H1 (cell line): Measurements from ENCODE around the gene DRAM2. TPM values are rescaled to one million over a fixed set of nuclear protein-coding genes. Genes with fewer than 3 reads are reported as not detected.

Experiments used
- CTCF ChIA-PET: fragments of 300-600 bp; sonication (Branson Sonifier 250); formaldehyde crosslinking; loops from one replicate; lab custom pipeline; 2021; ENCODE audit not compliant: partially characterized antibody; lab: Charles Lee
- POLR2A ChIA-PET: fragments of 300-600 bp; sonication (Branson Sonifier 250); formaldehyde crosslinking; loops from one replicate; lab custom pipeline; 2021; ENCODE audit warnings: inconsistent platforms; ENCODE audit not compliant: partially characterized antibody; lab: Charles Lee
- DNase-seq, 2 experiments: peaks; one replicate each; pipeline versions ENCODE4 v3.0.0 to v3.0.0-alpha.2; 2010 to 2022; ENCODE audit warnings: low spot score in 2 of 2, low read depth in 1 of 2, mixed read lengths in 1 of 2
- FAIRE-seq: peaks from 2 replicates; lab custom pipeline; 2011; peaks lifted over from hg19 to GRCh38; lab: Jason Lieb, UNC
- H2AFZ ChIP-seq: 2 replicates; pipeline ENCODE4 v1.8.1; 2012; ENCODE audit warnings: low read length, inconsistent platforms
- H2AK5ac ChIP-seq: 2 replicates; pipeline ENCODE4 v1.6.1; 2013; ENCODE audit warnings: low read depth, low read length
- H2BK120ac ChIP-seq: replicated peaks from 2 replicates; pipeline ENCODE3; 2013; ENCODE audit warnings: low read depth, low read length, inconsistent platforms
- H2BK12ac ChIP-seq: 2 replicates; pipeline ENCODE4 v1.6.1; 2013; ENCODE audit warnings: low read depth, low read length
- H2BK15ac ChIP-seq: 2 replicates; pipeline ENCODE4 v1.6.1; 2013; ENCODE audit warnings: low read length
- H2BK20ac ChIP-seq: 2 replicates; pipeline ENCODE4 v1.6.1; 2013; ENCODE audit warnings: low read length
- H2BK5ac ChIP-seq: 2 replicates; pipeline ENCODE4 v1.6.1; 2013; ENCODE audit warnings: low read depth, low read length
- H3K14ac ChIP-seq: 2 replicates; pipeline ENCODE4 v1.6.1; 2013; ENCODE audit warnings: inconsistent platforms; ENCODE audit not compliant: insufficient read length
- H3K18ac ChIP-seq: 2 replicates; pipeline ENCODE4 v1.6.1; 2013; ENCODE audit warnings: low read length; ENCODE audit errors: extremely low read depth
- H3K23ac ChIP-seq: 2 replicates; pipeline ENCODE4 v1.6.1; 2013; ENCODE audit warnings: inconsistent platforms; ENCODE audit not compliant: insufficient read length
- H3K23me2 ChIP-seq: 2 replicates; pipeline ENCODE4 v1.6.1; 2013; ENCODE audit warnings: low read depth, low read length
- H3K27ac ChIP-seq: 2 replicates; pipeline ENCODE4 v1.6.1; 2011; ENCODE audit warnings: low read depth, low read length, inconsistent platforms
- H3K27me3 ChIP-seq, 4 experiments: replicated peaks in 1 of 4; 1 replicate in 1 of 4; 2 replicates in 3 of 4; pipeline versions ENCODE4 v1.6.1 to v1.8.1; 2011 to 2013; ENCODE audit warnings: low read length in 3 of 4, mild to moderate bottlenecking in 3 of 4, inconsistent platforms in 2 of 4, mixed read lengths in 2 of 4, moderate library complexity in 1 of 4; ENCODE audit not compliant: control insufficient read depth in 3 of 4, insufficient read depth in 3 of 4; ENCODE audit errors: extremely low read depth in 1 of 4
- H3K36me3 ChIP-seq, 4 experiments: 2 replicates each; pipeline versions ENCODE4 v1.6.1 to v1.8.1; 2011 to 2013; ENCODE audit warnings: mild to moderate bottlenecking in 4 of 4, low read length in 3 of 4, moderate library complexity in 2 of 4, control low read depth in 1 of 4, inconsistent platforms in 1 of 4; ENCODE audit not compliant: insufficient read depth in 4 of 4, control insufficient read depth in 2 of 4
- H3K4ac ChIP-seq: replicated peaks from 2 replicates; pipeline ENCODE3; 2013; ENCODE audit warnings: low read length, low read depth, mixed read lengths, inconsistent platforms; ENCODE audit not compliant: insufficient read length
- H3K4me1 ChIP-seq, 4 experiments: replicated peaks in 1 of 4; 1 replicate in 1 of 4; 2 replicates in 3 of 4; pipeline versions ENCODE4 v1.6.1 to v1.8.1; 2011 to 2013; ENCODE audit warnings: low read length in 3 of 4, inconsistent platforms in 2 of 4, mixed read lengths in 1 of 4; ENCODE audit not compliant: insufficient read depth in 4 of 4, control insufficient read depth in 3 of 4
- H3K4me2 ChIP-seq, 2 experiments: 2 replicates each; pipeline versions ENCODE4 v1.6.1 to v1.8.1; 2011 to 2013; ENCODE audit warnings: low read depth in 2 of 2, low read length in 2 of 2, control low read depth in 1 of 2, inconsistent platforms in 1 of 2, mild to moderate bottlenecking in 1 of 2; ENCODE audit not compliant: insufficient read depth in 1 of 2
- H3K4me3 ChIP-seq, 4 experiments: fragments of 200-600, 300-600 bp in 1 of 4; sonication (generic), shearing (Covaris generic), sonication (Bioruptor Twin) in 1 of 4; 2 replicates each; pipeline versions ENCODE4 v1.5.1 to v1.8.1; 2011 to 2016; ENCODE audit warnings: low read length in 4 of 4, low read depth in 3 of 4, control low read depth in 2 of 4, inconsistent platforms in 2 of 4, mild to moderate bottlenecking in 2 of 4, mixed read lengths in 1 of 4, moderate library complexity in 1 of 4; ENCODE audit not compliant: insufficient read depth in 2 of 4; ENCODE audit errors: extremely low read depth in 1 of 4
- H3K56ac ChIP-seq: replicated peaks from 2 replicates; pipeline ENCODE3; 2013; ENCODE audit warnings: low read depth, mild to moderate bottlenecking, mixed read lengths, low read length, inconsistent platforms; ENCODE audit not compliant: insufficient read length
- H3K79me1 ChIP-seq: 2 replicates; pipeline ENCODE4 v1.6.1; 2013; ENCODE audit warnings: low read depth, low read length, control low read depth
- H3K79me2 ChIP-seq, 2 experiments: 2 replicates each; pipeline versions ENCODE4 v1.6.1 to v1.8.1; 2012 to 2013; ENCODE audit warnings: low read length in 2 of 2, mild to moderate bottlenecking in 2 of 2, inconsistent platforms in 1 of 2; ENCODE audit not compliant: insufficient read depth in 2 of 2, control insufficient read depth in 1 of 2
- H3K9ac ChIP-seq, 4 experiments: replicated peaks in 1 of 4; 1 replicate in 1 of 4; 2 replicates in 3 of 4; pipeline versions ENCODE4 v1.6.1 to v1.8.1; 2011 to 2013; ENCODE audit warnings: low read depth in 3 of 4, low read length in 3 of 4, control low read depth in 2 of 4, mild to moderate bottlenecking in 2 of 4, moderate library complexity in 2 of 4, inconsistent platforms in 1 of 4; ENCODE audit errors: extremely low read depth in 1 of 4
- H3K9me3 ChIP-seq, 2 experiments: 2 replicates each; pipeline versions ENCODE4 v1.6.1 to v1.8.1; 2012 to 2013; ENCODE audit warnings: mild to moderate bottlenecking in 2 of 2, moderate library complexity in 2 of 2, control low read depth in 1 of 2, inconsistent platforms in 1 of 2, low read depth in 1 of 2, low read length in 1 of 2, mixed read lengths in 1 of 2; ENCODE audit not compliant: insufficient read depth in 2 of 2
- H4K20me1 ChIP-seq, 2 experiments: replicated peaks in 1 of 2; 2 replicates each; pipeline versions ENCODE3 to v1.8.1; 2011 to 2013; ENCODE audit warnings: inconsistent platforms in 2 of 2, low read length in 2 of 2, mild to moderate bottlenecking in 1 of 2; ENCODE audit not compliant: insufficient read depth in 2 of 2, control insufficient read depth in 1 of 2
- H4K5ac ChIP-seq: 2 replicates; pipeline ENCODE4 v1.6.1; 2013; ENCODE audit warnings: low read length, low read depth, mixed read lengths, inconsistent platforms; ENCODE audit not compliant: insufficient read length
- H4K8ac ChIP-seq: 2 replicates; pipeline ENCODE4 v1.8.0; 2013; ENCODE audit warnings: mild to moderate bottlenecking, moderate library complexity, low read length, inconsistent platforms; ENCODE audit not compliant: insufficient read depth; ENCODE audit errors: extremely low read depth
- H4K91ac ChIP-seq: replicated peaks from 2 replicates; pipeline ENCODE3; 2013; ENCODE audit warnings: low read length, mixed read lengths, inconsistent platforms; ENCODE audit not compliant: insufficient read length
- ATF3 ChIP-seq: IDR thresholded peaks from 2 replicates; pipeline ENCODE4 v1.6.1; 2011; ENCODE audit warnings: low read depth, mild to moderate bottlenecking, low read length; ENCODE audit not compliant: insufficient read depth
- CTBP2 ChIP-seq: IDR thresholded peaks from 2 replicates; pipeline ENCODE4 v1.7.0; 2011; ENCODE audit warnings: borderline replicate concordance, mild to moderate bottlenecking, moderate library complexity, mixed read lengths, low read length; ENCODE audit not compliant: insufficient read depth, insufficient read length
- E2F6 ChIP-seq: IDR thresholded peaks from 2 replicates; pipeline ENCODE4 v1.6.1; 2012; ENCODE audit warnings: inconsistent platforms
- FOSL1 ChIP-seq: IDR thresholded peaks from 2 replicates; pipeline ENCODE4 v1.6.1; 2011; ENCODE audit warnings: mild to moderate bottlenecking, low read depth, low read length, moderate library complexity; ENCODE audit not compliant: insufficient read depth
- KDM1A ChIP-seq: fragments of 200-600, 300-600 bp; sonication (generic); IDR thresholded peaks from 2 replicates; pipeline ENCODE4 v1.7.1; 2016; ENCODE audit warnings: mild to moderate bottlenecking, low read length, borderline replicate concordance
- PHF8 ChIP-seq: fragments of 200-600 bp; sonication (generic); conservative IDR thresholded peaks from 2 replicates; pipeline ENCODE4 v1.7.1; 2012; ENCODE audit warnings: low read depth, mild to moderate bottlenecking, inconsistent platforms, low read length, moderate library complexity
- POU5F1 ChIP-seq: IDR thresholded peaks from 2 replicates; pipeline ENCODE4 v1.6.1; 2011; ENCODE audit warnings: low read depth, mild to moderate bottlenecking, low read length, moderate library complexity
- RFX5 ChIP-seq: IDR thresholded peaks from 2 replicates; pipeline ENCODE4 v1.6.1; 2011; ENCODE audit warnings: low read depth, low read length, improper control_type of control experiment, borderline replicate concordance
- RNF2 ChIP-seq: fragments of 200-900, 300-1000 bp; sonication (generic); IDR thresholded peaks from 2 replicates; pipeline ENCODE4 v1.7.1; 2016; ENCODE audit warnings: borderline replicate concordance, low read depth, mild to moderate bottlenecking, antibody characterized with exemption, low read length; ENCODE audit not compliant: poor library complexity, severe bottlenecking; ENCODE audit errors: missing control alignments
- SIX5 ChIP-seq: IDR thresholded peaks from 2 replicates; pipeline ENCODE4 v1.6.1; 2011; ENCODE audit warnings: mild to moderate bottlenecking, low read depth, low read length
- SP2 ChIP-seq: IDR thresholded peaks from 2 replicates; pipeline ENCODE4 v1.6.1; 2012; ENCODE audit warnings: mild to moderate bottlenecking, low read length, inconsistent platforms
- SUZ12 ChIP-seq: fragments of 200-600 bp; sonication (generic); IDR thresholded peaks from 2 replicates; pipeline ENCODE4 v1.6.1; 2012; ENCODE audit warnings: mild to moderate bottlenecking, inconsistent platforms, low read length, moderate library complexity, mixed read lengths
- TCF12 ChIP-seq: IDR thresholded peaks from 2 replicates; pipeline ENCODE4 v1.6.1; 2011; ENCODE audit warnings: low read depth, mild to moderate bottlenecking, low read length
- ZNF274 ChIP-seq: IDR thresholded peaks from 2 replicates; pipeline ENCODE4 v1.7.0; 2012; ENCODE audit warnings: low read length, borderline replicate concordance; ENCODE audit errors: extremely low read depth
- polyA plus RNA-seq, 7 experiments: library from polyadenylated mRNA; depleted of rRNA in 3 of 7; stranded (reverse) in 5 of 7; unstranded in 2 of 7; fragments of >200 nt in 5 of 7; fragments of 200-250 nt in 2 of 7; gene quantifications; 1 replicate in 5 of 7; 2 replicates in 1 of 7; 4 replicates in 1 of 7; pipeline versions ENCODE4 v1.2.1 to v1.2.3, GENCODE V29; 2011 to 2013; ENCODE audit warnings: missing spikeins in 2 of 7, mixed read lengths in 2 of 7
- total RNA-seq: library from RNA; stranded (reverse); fragmentation: NEBNext Ultra II Directional; extraction: Animal tissue kit (Norgen Biotek cat#: 25700); gene quantifications from 2 replicates; pipeline ENCODE4 v1.2.1, GENCODE V29; 2021

Gene DRAM2
- total and polyA plus RNA-seq, 2 of the 8 experiments (the other 6 are each of a cell fraction or from before 2014, with no cell fraction given), result 35.2 to 68.2 TPM

GRCh38 chr1:111174070-111174469 lies 34.2 kb upstream of the DRAM2 start:
- ChIA-PET CTCF (no interaction called here), POLR2A (interaction anchor here (1.6 kb wide), 1 partner anchor 17 kb away, joined by 4 read pairs; no protein-coding TSS in a partner anchor)
- Histone ChIP-seq H3K4ac (no peak overlapping the region), H3K27me3 (no peaks in the 10 kb centered on the region), H2BK120ac (no peak overlapping the region), H2BK5ac (no peak overlapping the region), H4K20me1 (peaks cover 0 to 2% of the 10 kb centered on the region in 2 experiments), H3K79me1 (no peaks in the 10 kb centered on the region), H3K4me3 (no peak overlapping the region), H3K9ac (no peak overlapping the region), H3K56ac (no peak overlapping the region), H3K23ac (no peak overlapping the region), H3K14ac (no peak overlapping the region), H2BK20ac (no peak overlapping the region), H2AFZ (no peak overlapping the region), H3K27ac (no peak overlapping the region), H3K79me2 (no peaks in the 10 kb centered on the region), H2BK12ac (no peak overlapping the region), H4K5ac (no peak overlapping the region), H3K18ac (no peak overlapping the region), H2BK15ac (no peak overlapping the region), H3K4me2 (no peak overlapping the region), H3K9me3 (no peaks in the 10 kb centered on the region), H3K4me1 (no peaks in the 10 kb centered on the region), H4K8ac (no peak overlapping the region), H3K23me2 (no peaks in the 10 kb centered on the region), H2AK5ac (no peak overlapping the region), H3K36me3 (peaks cover 0 to 14% (median 0%) of the 10 kb centered on the region in 4 experiments; a peak in 1 of 8 replicates), H4K91ac (no peak overlapping the region)
- FAIRE-seq (no peak), DNase-seq (no peak)
- TF ChIP-seq CTBP2, result no peak
- TF ChIP-seq SUZ12, result no peak
- no peak for TF ChIP-seq ZNF274
- no peak for TF ChIP-seq SIX5
- TF ChIP-seq SP2, result no peak
- TF ChIP-seq ATF3, result no peak
- no peak for TF ChIP-seq PHF8
- no peak for TF ChIP-seq E2F6
- TF ChIP-seq TCF12, result no peak
- TF ChIP-seq RFX5, result no peak
- no peak for TF ChIP-seq POU5F1
- TF ChIP-seq RNF2, result no peak
- TF ChIP-seq FOSL1, result no peak
- no peak for TF ChIP-seq KDM1A
